SK-N-SH treated with all-trans-retinoic acid at 6 μM for 48 hours (cell line): Measurements from ENCODE around the gene FANCM.
"Not testable (repeated sequence)": the region's sequence is repeated elsewhere in the genome, so short reads cannot be mapped to it uniquely, and the experiment has no call there.

ENCODE experiments used
- RARB ChIP-seq: fragments of 250-450 bp; sonication (Bioruptor Pico); IDR thresholded peaks from 2 replicates; pipeline ENCODE4 v1.8.0; 2021; ENCODE audit warnings: mild to moderate bottlenecking, moderate library complexity
- ZC3H10 ChIP-seq: fragments of 250-450 bp; sonication (Bioruptor Pico); IDR thresholded peaks from 2 replicates; pipeline ENCODE4 v1.5.1; 2021; ENCODE audit warnings: mild to moderate bottlenecking, moderate library complexity
- ZFP3 ChIP-seq: fragments of 250-450 bp; sonication (Bioruptor Pico); IDR thresholded peaks from 2 replicates; pipeline ENCODE4 v1.5.0; 2020; ENCODE audit warnings: mild to moderate bottlenecking, moderate library complexity

GRCh38 chr14:45213716-45214115 lies 78.0 kb downstream of the FANCM start:
- not testable (repeated sequence) for TF ChIP-seq ZFP3 (CRISPR knock-in tag); RARB (CRISPR knock-in tag); ZC3H10
